HTERT RPE-1 (cell line): Measurements from ENCODE around the gene ZPBP2.

ENCODE experiments used
- in situ Hi-C: fragments of 300-500 bp; cut with MboI; formaldehyde crosslinking; loops from 4 replicates; pipeline ENCODE4 v1.14.3; 2020; ENCODE audit warnings: low sequenced_read_pairs

ZPBP2 gene

GRCh38 chr17:39908789-39909352, 40.9 kb downstream of the ZPBP2 start:
- in situ Hi-C loops: no loop called here

- in situ Hi-C loops: no loop called here
Measured at GRCh38 chr17:39913989-39914388, 46.0 kb downstream of the ZPBP2 start.

GRCh38 chr17:39915559-39915958, 47.6 kb downstream of the ZPBP2 start:
- in situ Hi-C loops: no loop called here

- in situ Hi-C loops: no loop called here
Measured at GRCh38 chr17:39916918-39917317, 48.9 kb downstream of the ZPBP2 start.

GRCh38 chr17:39919087-39919683, 51.2 kb downstream of the ZPBP2 start:
- in situ Hi-C loops: no loop called here

GRCh38 chr17:39920218-39921210, 52.5 kb downstream of the ZPBP2 start:
- in situ Hi-C loops: no loop called here

- in situ Hi-C loops: no loop called here
Measured at GRCh38 chr17:39921323-39921722, 53.3 kb downstream of the ZPBP2 start.

GRCh38 chr17:39922006-39922405, 54.0 kb downstream of the ZPBP2 start:
- in situ Hi-C loops: no loop called here

GRCh38 chr17:39923230-39923629, 55.2 kb downstream of the ZPBP2 start:
- in situ Hi-C loops: no loop called here

- in situ Hi-C loops: no loop called here
Measured at GRCh38 chr17:39923836-39924690, 56.1 kb downstream of the ZPBP2 start.

- in situ Hi-C loops: no loop called here
Measured at GRCh38 chr17:39924691-39925055, 56.7 kb downstream of the ZPBP2 start.

GRCh38 chr17:39925282-39926134, 57.5 kb downstream of the ZPBP2 start:
- in situ Hi-C loops: no loop called here

- in situ Hi-C loops: no loop called here
Measured at GRCh38 chr17:39926135-39926587, 58.2 kb downstream of the ZPBP2 start.

GRCh38 chr17:39926588-39927100, 58.6 kb downstream of the ZPBP2 start:
- in situ Hi-C loops: no loop called here
